H9 (cell line): Measurements from ENCODE around the gene TP53TG5. TPM values are rescaled to one million over a fixed set of nuclear protein-coding genes. Genes with fewer than 3 reads are reported as not detected.

Experiments used
- DNase-seq: peaks from one replicate; pipeline ENCODE4 v3.0.0-alpha.2; 2017
- H2AFZ ChIP-seq: one replicate; pipeline ENCODE4 v1.6.1; 2013; ENCODE audit warnings: mild to moderate bottlenecking, low read length, control low read depth, moderate library complexity
- H2AK5ac ChIP-seq: 2 replicates; pipeline ENCODE4 v1.6.1; 2013; ENCODE audit warnings: low read length, control low read depth, mixed read lengths; ENCODE audit not compliant: insufficient read length
- H2BK120ac ChIP-seq: one replicate; pipeline ENCODE4 v1.6.1; 2013; ENCODE audit warnings: low read depth, mild to moderate bottlenecking, low read length, control low read depth, inconsistent platforms; ENCODE audit not compliant: poor library complexity, severe bottlenecking
- H2BK12ac ChIP-seq: 2 replicates; pipeline ENCODE4 v1.6.1; 2013; ENCODE audit warnings: low read length, control low read depth, mixed read lengths, low read depth; ENCODE audit not compliant: insufficient read length
- H2BK15ac ChIP-seq: 2 replicates; pipeline ENCODE4 v1.6.1; 2013; ENCODE audit warnings: low read depth, low read length, control low read depth
- H2BK20ac ChIP-seq: one replicate; pipeline ENCODE4 v1.6.1; 2013; ENCODE audit warnings: low read depth, mild to moderate bottlenecking, low read length, control low read depth, inconsistent platforms; ENCODE audit not compliant: poor library complexity, severe bottlenecking
- H2BK5ac ChIP-seq: 2 replicates; pipeline ENCODE4 v1.6.1; 2013; ENCODE audit warnings: low read length, control low read depth, mixed read lengths; ENCODE audit not compliant: insufficient read length
- H3K14ac ChIP-seq: 2 replicates; pipeline ENCODE4 v1.6.1; 2013; ENCODE audit warnings: low read length, control low read depth; ENCODE audit not compliant: insufficient read depth
- H3K18ac ChIP-seq: 2 replicates; pipeline ENCODE4 v1.6.1; 2013; ENCODE audit warnings: low read depth, mild to moderate bottlenecking, mixed read lengths, low read length, control low read depth; ENCODE audit not compliant: insufficient read length
- H3K23ac ChIP-seq: 2 replicates; pipeline ENCODE4 v1.6.1; 2013; ENCODE audit warnings: low read length, control low read depth, mixed read lengths, low read depth; ENCODE audit not compliant: insufficient read length
- H3K23me2 ChIP-seq: 2 replicates; pipeline ENCODE4 v1.6.1; 2013; ENCODE audit warnings: low read depth, mild to moderate bottlenecking, mixed read lengths, low read length, control low read depth; ENCODE audit not compliant: insufficient read length, poor library complexity, severe bottlenecking
- H3K27ac ChIP-seq: 2 replicates; pipeline ENCODE4 v1.5.1; 2013; ENCODE audit warnings: low read length, control low read depth, mixed read lengths, low read depth; ENCODE audit not compliant: insufficient read length
- H3K27me3 ChIP-seq: 2 replicates; pipeline ENCODE4 v1.6.1; 2013; ENCODE audit warnings: low read length, control low read depth, inconsistent platforms; ENCODE audit not compliant: insufficient read depth
- H3K4ac ChIP-seq: 2 replicates; pipeline ENCODE4 v1.6.1; 2013; ENCODE audit warnings: low read depth, mild to moderate bottlenecking, control low read depth, inconsistent platforms, low read length, moderate library complexity
- H3K4me1 ChIP-seq: 2 replicates; pipeline ENCODE4 v1.6.1; 2013; ENCODE audit warnings: low read length, control low read depth, inconsistent platforms; ENCODE audit not compliant: insufficient read depth
- H3K4me2 ChIP-seq: 2 replicates; pipeline ENCODE4 v1.6.1; 2013; ENCODE audit warnings: low read length, control low read depth, mixed read lengths; ENCODE audit not compliant: insufficient read length, insufficient read depth
- H3K56ac ChIP-seq: 2 replicates; pipeline ENCODE4 v1.6.1; 2013; ENCODE audit warnings: low read depth, mild to moderate bottlenecking, mixed read lengths, low read length, control low read depth; ENCODE audit not compliant: insufficient read length
- H3K79me1 ChIP-seq: 2 replicates; pipeline ENCODE4 v1.6.1; 2013; ENCODE audit warnings: low read depth, mild to moderate bottlenecking, moderate library complexity, low read length, control low read depth, inconsistent platforms; ENCODE audit not compliant: insufficient read depth, poor library complexity, severe bottlenecking
- H3K79me2 ChIP-seq: 2 replicates; pipeline ENCODE4 v1.6.1; 2013; ENCODE audit warnings: low read length, control low read depth, inconsistent platforms; ENCODE audit not compliant: insufficient read depth
- H3K9ac ChIP-seq: 2 replicates; pipeline ENCODE4 v1.6.1; 2013; ENCODE audit warnings: low read length, control low read depth, mixed read lengths; ENCODE audit not compliant: insufficient read length; ENCODE audit errors: extremely low read depth
- H3K9me3 ChIP-seq: one replicate; pipeline ENCODE4 v1.6.1; 2013; ENCODE audit warnings: low read depth, low read length, inconsistent platforms; ENCODE audit not compliant: control insufficient read depth
- H3T11ph ChIP-seq: one replicate; pipeline ENCODE4 v1.6.1; 2013; ENCODE audit warnings: mild to moderate bottlenecking, low read length, control low read depth, inconsistent platforms
- H4K20me1 ChIP-seq: one replicate; pipeline ENCODE4 v1.6.1; 2013; ENCODE audit not compliant: control insufficient read depth, insufficient read length, insufficient read depth
- H4K5ac ChIP-seq: 2 replicates; pipeline ENCODE4 v1.6.1; 2013; ENCODE audit warnings: low read depth, mild to moderate bottlenecking, mixed read lengths, low read length, control low read depth; ENCODE audit not compliant: insufficient read length
- H4K8ac ChIP-seq: replicated peaks from 2 replicates; pipeline ENCODE4 v1.6.1; 2013; ENCODE audit warnings: low read length, control low read depth, mixed read lengths, low read depth; ENCODE audit not compliant: insufficient read length
- H4K91ac ChIP-seq: 2 replicates; pipeline ENCODE4 v1.6.1; 2013; ENCODE audit warnings: low read depth, mild to moderate bottlenecking, moderate library complexity, mixed read lengths, low read length, control low read depth; ENCODE audit not compliant: insufficient read length
- H3K27ac Mint-ChIP-seq, 3 experiments: 2 replicates in 2 of 3; 3 replicates in 1 of 3; pipeline ENCODE4 v1.8.0; 2020 to 2021; ENCODE audit warnings: mixed read lengths in 3 of 3, mild to moderate bottlenecking in 1 of 3, moderate library complexity in 1 of 3
- H3K27me3 Mint-ChIP-seq: 2 replicates; pipeline ENCODE4 v1.8.0; 2021; ENCODE audit warnings: low read depth, mild to moderate bottlenecking, moderate library complexity, mixed read lengths
- H3K36me3 Mint-ChIP-seq, 3 experiments: 2 replicates in 2 of 3; 3 replicates in 1 of 3; pipeline ENCODE4 v1.8.0; 2020 to 2021; ENCODE audit warnings: low read depth in 3 of 3, mixed read lengths in 3 of 3; ENCODE audit not compliant: insufficient read depth in 1 of 3
- H3K4me1 Mint-ChIP-seq, 2 experiments: 2 replicates each; pipeline ENCODE4 v1.8.0; 2020; ENCODE audit warnings: mixed read lengths in 2 of 2
- H3K4me3 Mint-ChIP-seq, 2 experiments: 2 replicates in 1 of 2; 3 replicates in 1 of 2; pipeline ENCODE4 v1.8.0; 2020 to 2021; ENCODE audit warnings: mild to moderate bottlenecking in 2 of 2, mixed read lengths in 2 of 2, moderate library complexity in 1 of 2
- H3K9me3 Mint-ChIP-seq, 2 experiments: 2 replicates in 1 of 2; 3 replicates in 1 of 2; pipeline ENCODE4 v1.8.0; 2020; ENCODE audit warnings: mild to moderate bottlenecking in 2 of 2, mixed read lengths in 2 of 2, moderate library complexity in 1 of 2
- CTCF ChIP-seq: fragments of 200-600 bp; sonication (generic); conservative IDR thresholded peaks from 3 replicates; pipeline ENCODE4 v1.8.0; 2021; ENCODE audit warnings: antibody characterized with exemption, mild to moderate bottlenecking
- WGBS: extraction: QIAGEN DNeasy Blood & Tissue Kit; methylation state at CpG from one replicate; pipeline ENCODE4 v1.1.7; 2013; ENCODE audit warnings: missing lambda C conversion rate, low lambda C conversion rate, mixed read lengths; ENCODE audit not compliant: insufficient read length; ENCODE audit errors: extremely low coverage; 5-methylcytosine and 5-hydroxymethylcytosine counted together
- total RNA-seq: library from RNA; stranded (reverse); gene quantifications from 2 replicates; pipeline ENCODE4 v1.2.1, GENCODE V29; 2021

The TP53TG5 gene
- total RNA-seq, 1 experiment from 2014 or later, result not detected

GRCh38 chr20:45420125-45420524 is 42.0 kb upstream of the TP53TG5 start:
- H2BK12ac ChIP-seq, result no peak overlapping the region
- no peak overlapping the region for H2BK120ac ChIP-seq
- H2AFZ ChIP-seq, result no peak overlapping the region
- H3K4ac ChIP-seq, result no peak overlapping the region
- no peaks in the 10 kb centered on the region for H4K20me1 ChIP-seq
- H2BK15ac ChIP-seq, result no peak overlapping the region
- Mint-ChIP-seq H3K4me3 (no peak overlapping the region; a peak in 1 of 5 replicates), H3K27ac (no peak overlapping the region), H3K4me1 (peaks cover 8 to 9% of the 10 kb centered on the region in 2 experiments), H3K36me3 (peaks cover 27 to 49% (median 43%) of the 10 kb centered on the region in 3 experiments; a peak in 6 of 7 replicates), H3K9me3 (no peaks in the 10 kb centered on the region), H3K27me3 (no peaks in the 10 kb centered on the region)
- no peaks in the 10 kb centered on the region for H3K9me3 ChIP-seq
- TF ChIP-seq CTCF, result no peak
- H2BK20ac ChIP-seq, result no peak overlapping the region
- no peak overlapping the region for H3K4me2 ChIP-seq
- no peak overlapping the region for H3K56ac ChIP-seq
- WGBS, result no CpG with 5 or more reads among the region's 8 CpGs
- no peaks in the 10 kb centered on the region for H3K79me1 ChIP-seq
- H3K27me3 ChIP-seq, result no peaks in the 10 kb centered on the region
- no peak overlapping the region for H3K9ac ChIP-seq
- no peak overlapping the region for H3K14ac ChIP-seq
- peaks cover 7% of the 10 kb centered on the region for H3K23me2 ChIP-seq
- H3K18ac ChIP-seq, result no peak overlapping the region
- no peak overlapping the region for H3T11ph ChIP-seq
- H4K8ac ChIP-seq, result no peak overlapping the region
- peaks cover 2% of the 10 kb centered on the region; the same call in 1 of the 2 replicates for H3K79me2 ChIP-seq
- H2AK5ac ChIP-seq, result no peak overlapping the region
- H4K91ac ChIP-seq, result no peak overlapping the region
- no peak overlapping the region for H3K23ac ChIP-seq
- H3K4me1 ChIP-seq, result no peaks in the 10 kb centered on the region; the same call in 1 of the 2 replicates
- no peak overlapping the region for H4K5ac ChIP-seq
- no peak overlapping the region for H3K27ac ChIP-seq
- DNase-seq, result no peak
- H2BK5ac ChIP-seq, result no peak overlapping the region
